ENCODE measurements around the gene SLC9A9.

- TF ChIP-seq CTCF (IDR thresholded peaks at IDR 0.05) (no peak), POLR2A (IDR thresholded peaks at IDR 0.05) (no peak)
Observed at GRCh38 chr3:143521803-143522202, 326.5 kb downstream of the SLC9A9 start.

Measured in prostate gland (tissue), 2 donors.